Measurements from ENCODE around the gene HUWE1.

The HUWE1 gene

DNA sequence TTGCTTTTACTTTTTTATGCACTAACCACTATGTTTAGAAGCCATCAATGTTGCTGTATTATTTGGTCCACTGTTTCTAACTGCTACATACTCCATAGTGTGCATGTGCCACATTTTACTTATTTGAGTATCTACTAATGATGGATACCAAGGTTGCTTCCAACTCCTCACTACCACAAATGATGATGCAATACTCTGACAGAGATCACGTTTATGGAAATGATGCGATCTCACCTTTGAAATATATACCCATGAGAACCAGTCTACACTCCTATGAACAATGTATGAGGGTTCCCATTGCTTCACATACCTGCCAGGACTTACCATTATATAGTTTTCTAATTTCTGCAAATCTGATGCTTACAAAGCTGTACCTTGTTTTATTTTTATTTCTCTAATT lies 44.2 kb downstream of the HUWE1 start:
- Histone ChIP-seq H3K27me3 (ENCODE audit: control insufficient read depth, insufficient read depth, low read length) (no peaks in the 10 kb centered on the region), H3K9me3 (ENCODE audit: control insufficient read depth, insufficient read depth, low read length) (no peaks in the 10 kb centered on the region), H3K9ac (ENCODE audit: low read depth, low read length) (no peak overlapping the region), H3K4me3 (ENCODE audit: low read depth, low read length) (no peak overlapping the region), H3K36me3 (ENCODE audit: control insufficient read depth, insufficient read depth, low read length) (peaks cover 15% of the 10 kb centered on the region), H3K4me1 (ENCODE audit: control insufficient read depth, insufficient read depth, low read length) (no peaks in the 10 kb centered on the region)

DNA sequence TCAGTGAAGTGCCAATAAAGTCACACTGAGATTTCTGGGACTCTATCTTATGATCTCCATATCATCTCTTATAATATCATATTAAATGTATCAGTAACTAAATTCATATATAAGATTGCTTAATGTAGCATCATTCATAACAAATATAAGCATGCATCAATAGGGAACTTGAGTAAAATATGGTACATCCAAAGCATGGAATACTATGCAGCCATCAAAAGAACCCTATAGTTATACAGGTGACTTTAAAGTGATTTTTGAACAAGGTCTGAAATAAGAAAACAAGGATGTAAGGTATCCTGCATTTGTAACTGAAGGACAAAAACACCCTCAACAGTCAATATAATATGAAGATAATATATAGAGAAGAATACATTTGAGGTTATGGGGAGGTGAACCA lies 47.3 kb downstream of the HUWE1 start:
- H3K4me3 ChIP-seq (ENCODE audit: low read depth, low read length) = no peak overlapping the region
- no peaks in the 10 kb centered on the region for H3K4me1 ChIP-seq (ENCODE audit: control insufficient read depth, insufficient read depth, low read length)
- no peaks in the 10 kb centered on the region for H3K9me3 ChIP-seq (ENCODE audit: control insufficient read depth, insufficient read depth, low read length)
- H3K27me3 ChIP-seq (ENCODE audit: control insufficient read depth, insufficient read depth, low read length) = no peaks in the 10 kb centered on the region
- no peak overlapping the region for H3K9ac ChIP-seq (ENCODE audit: low read depth, low read length)
- peaks cover 10% of the 10 kb centered on the region for H3K36me3 ChIP-seq (ENCODE audit: control insufficient read depth, insufficient read depth, low read length)

DNA sequence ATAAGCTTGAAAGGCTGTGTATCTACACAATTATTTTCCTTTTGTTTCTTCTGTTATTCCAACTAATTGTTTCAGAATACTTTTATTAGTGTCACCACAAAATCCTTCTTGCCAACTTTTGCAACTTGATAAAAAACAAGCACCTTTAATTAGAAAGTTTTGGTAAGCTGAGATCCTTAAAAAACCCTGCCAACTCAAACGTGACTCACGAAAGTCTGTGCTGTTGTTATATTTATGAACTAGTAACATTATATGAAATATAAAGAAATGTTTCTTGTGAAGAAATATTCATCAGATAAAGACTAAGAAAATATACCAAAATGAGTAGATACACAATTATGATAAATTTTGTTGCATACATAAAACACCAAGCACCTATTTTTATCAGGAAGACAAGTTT lies 49.0 kb downstream of the HUWE1 start:
- Histone ChIP-seq H3K4me3 (ENCODE audit: low read depth, low read length) (no peak overlapping the region), H3K9me3 (ENCODE audit: control insufficient read depth, insufficient read depth, low read length) (no peaks in the 10 kb centered on the region), H3K4me1 (ENCODE audit: control insufficient read depth, insufficient read depth, low read length) (no peaks in the 10 kb centered on the region), H3K9ac (ENCODE audit: low read depth, low read length) (no peak overlapping the region), H3K36me3 (ENCODE audit: control insufficient read depth, insufficient read depth, low read length) (peaks cover 7% of the 10 kb centered on the region), H3K27me3 (ENCODE audit: control insufficient read depth, insufficient read depth, low read length) (no peaks in the 10 kb centered on the region)

DNA sequence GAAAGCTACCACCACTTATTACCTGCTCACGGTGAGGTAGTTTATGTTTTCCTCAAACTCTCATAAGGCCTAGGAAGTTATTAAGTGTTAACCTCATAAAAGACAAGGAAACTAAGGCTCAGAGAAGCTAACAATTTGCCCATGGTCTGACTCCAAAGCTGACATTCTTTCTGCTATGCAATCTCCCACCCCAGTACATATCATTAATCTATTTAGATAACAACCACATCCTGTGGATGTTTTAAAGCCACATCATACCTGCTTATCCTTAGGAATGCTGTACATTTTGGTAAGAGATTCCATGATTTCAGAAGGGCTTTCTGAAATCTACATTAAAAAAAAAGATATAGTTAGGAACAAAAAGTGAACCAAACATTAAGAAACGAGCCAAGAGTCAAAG lies 55.4 kb downstream of the HUWE1 start:
- no peaks in the 10 kb centered on the region for H3K27me3 ChIP-seq (ENCODE audit: control insufficient read depth, insufficient read depth, low read length)
- H3K9me3 ChIP-seq (ENCODE audit: control insufficient read depth, insufficient read depth, low read length) = peaks cover 5% of the 10 kb centered on the region
- H3K4me1 ChIP-seq (ENCODE audit: control insufficient read depth, insufficient read depth, low read length) = no peaks in the 10 kb centered on the region
- peaks cover 16% of the 10 kb centered on the region for H3K36me3 ChIP-seq (ENCODE audit: control insufficient read depth, insufficient read depth, low read length)
- no peak overlapping the region for H3K9ac ChIP-seq (ENCODE audit: low read depth, low read length)
- H3K4me3 ChIP-seq (ENCODE audit: low read depth, low read length) = no peak overlapping the region

DNA sequence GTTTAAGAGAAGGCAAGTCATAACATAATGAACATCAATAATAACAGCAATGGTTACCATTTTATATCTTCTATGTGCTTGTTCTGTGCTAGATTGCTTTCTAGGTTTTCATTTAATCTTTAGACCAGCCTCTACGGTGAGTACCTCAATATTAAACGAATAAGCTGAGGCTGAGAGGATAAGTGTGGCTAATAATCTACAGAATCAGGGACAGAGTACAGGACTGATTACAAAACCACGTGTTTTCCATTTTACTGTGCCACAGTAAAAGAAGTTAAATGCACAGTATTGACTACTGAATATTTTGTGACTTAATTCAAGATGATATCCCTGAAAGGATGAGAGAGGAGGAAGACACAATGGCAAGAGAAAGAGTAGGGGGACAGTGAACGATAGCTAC lies 56.3 kb downstream of the HUWE1 start:
- Histone ChIP-seq H3K9me3 (ENCODE audit: control insufficient read depth, insufficient read depth, low read length) (peaks cover 5% of the 10 kb centered on the region), H3K9ac (ENCODE audit: low read depth, low read length) (no peak overlapping the region), H3K27me3 (ENCODE audit: control insufficient read depth, insufficient read depth, low read length) (no peaks in the 10 kb centered on the region), H3K4me1 (ENCODE audit: control insufficient read depth, insufficient read depth, low read length) (no peaks in the 10 kb centered on the region), H3K36me3 (ENCODE audit: control insufficient read depth, insufficient read depth, low read length) (peaks cover 17% of the 10 kb centered on the region), H3K4me3 (ENCODE audit: low read depth, low read length) (no peak overlapping the region)

DNA sequence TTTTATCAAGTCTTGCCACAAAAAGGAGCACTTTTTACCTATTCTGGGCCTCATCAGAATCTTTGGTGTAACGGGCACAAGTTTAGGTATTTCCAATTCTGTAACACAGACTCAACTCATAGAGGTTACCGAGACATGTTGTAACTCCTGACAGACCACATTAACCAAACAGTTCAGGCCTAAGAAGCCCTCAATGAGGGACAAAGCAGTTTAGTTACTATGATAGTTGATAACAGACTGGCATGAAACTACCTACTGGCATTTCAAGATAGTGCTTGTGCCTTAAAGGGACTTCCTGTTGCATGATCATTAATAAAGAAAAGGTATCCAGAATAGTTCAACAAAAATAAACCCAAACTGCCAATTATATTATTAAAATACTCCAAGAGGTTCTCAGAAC lies 64.1 kb downstream of the HUWE1 start:
- no peaks in the 10 kb centered on the region for H3K9me3 ChIP-seq (ENCODE audit: control insufficient read depth, insufficient read depth, low read length)
- H3K27me3 ChIP-seq (ENCODE audit: control insufficient read depth, insufficient read depth, low read length) = no peaks in the 10 kb centered on the region
- H3K4me3 ChIP-seq (ENCODE audit: low read depth, low read length) = no peak overlapping the region
- no peaks in the 10 kb centered on the region for H3K4me1 ChIP-seq (ENCODE audit: control insufficient read depth, insufficient read depth, low read length)
- H3K36me3 ChIP-seq (ENCODE audit: control insufficient read depth, insufficient read depth, low read length) = peaks cover 11% of the 10 kb centered on the region
- H3K9ac ChIP-seq (ENCODE audit: low read depth, low read length) = no peak overlapping the region

DNA sequence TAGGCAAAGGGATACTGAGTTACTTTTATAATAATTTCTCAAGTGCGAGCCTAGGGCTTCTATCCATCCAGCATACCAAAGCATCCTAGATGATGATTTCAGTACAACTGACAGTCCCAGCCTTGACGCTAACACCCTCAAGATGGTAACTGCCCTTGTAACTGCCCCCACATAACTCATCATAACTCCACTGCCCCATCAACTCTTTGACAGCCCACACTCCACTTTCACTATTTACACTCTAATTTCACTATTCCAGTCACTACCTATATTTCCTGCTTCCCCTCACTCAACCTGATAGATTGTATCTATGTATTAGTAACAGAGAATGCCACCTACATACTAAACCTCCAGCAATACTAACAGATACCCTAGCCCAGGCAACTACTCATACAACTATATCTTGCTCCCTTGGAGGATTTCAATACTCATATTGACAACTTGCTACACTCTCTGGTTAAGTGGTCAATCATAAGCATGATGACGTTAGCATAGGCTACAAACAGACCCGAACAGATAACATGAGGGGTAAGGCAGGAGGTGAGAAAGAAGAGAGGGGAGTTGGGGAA lies 65.0 kb downstream of the HUWE1 start:
- H3K27me3 ChIP-seq (ENCODE audit: control insufficient read depth, insufficient read depth, low read length) = no peaks in the 10 kb centered on the region
- H3K4me1 ChIP-seq (ENCODE audit: control insufficient read depth, insufficient read depth, low read length) = no peaks in the 10 kb centered on the region
- H3K4me3 ChIP-seq (ENCODE audit: low read depth, low read length) = no peak overlapping the region
- no peaks in the 10 kb centered on the region for H3K9me3 ChIP-seq (ENCODE audit: control insufficient read depth, insufficient read depth, low read length)
- H3K36me3 ChIP-seq (ENCODE audit: control insufficient read depth, insufficient read depth, low read length) = peaks cover 11% of the 10 kb centered on the region
- no peak overlapping the region for H3K9ac ChIP-seq (ENCODE audit: low read depth, low read length)

DNA sequence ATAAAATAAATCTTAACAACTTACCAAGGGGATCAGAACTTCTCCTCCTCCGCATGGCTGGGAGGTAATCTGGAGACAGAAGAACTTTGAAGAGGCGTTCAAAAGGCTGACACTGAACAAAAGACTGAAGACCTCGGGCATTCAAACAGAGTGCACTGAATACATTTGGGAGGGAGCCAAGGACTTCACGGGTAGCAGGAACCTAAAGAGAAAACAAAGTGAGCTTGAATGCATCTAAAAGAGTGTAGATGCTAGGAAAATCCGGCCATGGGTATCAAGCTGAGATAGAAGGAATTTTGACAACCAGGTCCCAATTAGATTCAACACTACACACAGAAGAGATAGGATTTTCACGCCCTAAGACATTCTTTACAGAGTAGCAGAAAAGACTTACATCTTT lies 69.6 kb downstream of the HUWE1 start:
- no peaks in the 10 kb centered on the region for H3K27me3 ChIP-seq (ENCODE audit: control insufficient read depth, insufficient read depth, low read length)
- H3K4me3 ChIP-seq (ENCODE audit: low read depth, low read length) = no peak overlapping the region
- H3K36me3 ChIP-seq (ENCODE audit: control insufficient read depth, insufficient read depth, low read length) = peaks cover 21% of the 10 kb centered on the region
- H3K4me1 ChIP-seq (ENCODE audit: control insufficient read depth, insufficient read depth, low read length) = no peaks in the 10 kb centered on the region
- no peak overlapping the region for H3K9ac ChIP-seq (ENCODE audit: low read depth, low read length)
- H3K9me3 ChIP-seq (ENCODE audit: control insufficient read depth, insufficient read depth, low read length) = no peaks in the 10 kb centered on the region

DNA sequence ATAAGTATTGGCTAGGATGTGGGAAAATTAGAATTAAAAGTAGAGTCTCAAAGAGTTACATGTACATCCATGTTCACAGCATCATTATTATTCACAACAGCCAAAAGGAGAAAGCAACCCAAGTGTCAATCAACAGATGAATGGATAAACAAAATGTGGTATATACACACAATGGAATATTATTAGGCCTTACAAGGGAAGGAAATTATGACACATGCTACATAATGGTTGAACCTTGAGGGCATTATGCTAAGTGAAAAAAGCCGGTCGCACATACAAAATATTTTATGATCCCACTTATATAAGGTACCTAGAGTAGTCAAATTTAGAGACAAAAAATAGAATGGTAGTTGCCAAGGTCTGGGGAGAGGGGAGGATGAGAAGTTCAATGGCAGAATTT lies 80.1 kb downstream of the HUWE1 start:
- no peak overlapping the region for H3K4me3 ChIP-seq (ENCODE audit: low read depth, low read length)
- H3K36me3 ChIP-seq (ENCODE audit: control insufficient read depth, insufficient read depth, low read length) = peaks cover 6% of the 10 kb centered on the region
- peaks cover 3% of the 10 kb centered on the region for H3K9me3 ChIP-seq (ENCODE audit: control insufficient read depth, insufficient read depth, low read length)
- H3K9ac ChIP-seq (ENCODE audit: low read depth, low read length) = no peak overlapping the region
- H3K4me1 ChIP-seq (ENCODE audit: control insufficient read depth, insufficient read depth, low read length) = no peaks in the 10 kb centered on the region
- no peaks in the 10 kb centered on the region for H3K27me3 ChIP-seq (ENCODE audit: control insufficient read depth, insufficient read depth, low read length)

DNA sequence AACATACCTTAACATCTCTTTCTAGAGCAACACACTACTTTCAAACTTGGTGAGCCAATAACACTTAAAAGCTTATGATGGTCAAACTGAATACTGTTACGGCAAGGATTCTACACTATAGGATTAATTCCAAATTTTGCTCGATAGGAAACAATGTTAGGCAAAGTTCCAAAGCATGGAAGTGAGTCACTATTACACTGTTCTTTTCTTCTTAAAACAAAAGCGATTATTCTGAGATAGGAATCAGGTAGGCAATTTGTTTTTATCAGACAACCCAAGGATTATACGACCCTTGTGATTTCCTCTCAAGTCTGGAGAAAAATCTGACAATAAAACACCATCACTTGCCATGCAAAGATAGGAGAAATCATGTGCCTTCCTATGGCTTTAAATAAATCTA lies 81.5 kb downstream of the HUWE1 start:
- H3K9ac ChIP-seq (ENCODE audit: low read depth, low read length) = no peak overlapping the region
- H3K27me3 ChIP-seq (ENCODE audit: control insufficient read depth, insufficient read depth, low read length) = no peaks in the 10 kb centered on the region
- peaks cover 9% of the 10 kb centered on the region for H3K36me3 ChIP-seq (ENCODE audit: control insufficient read depth, insufficient read depth, low read length)

DNA sequence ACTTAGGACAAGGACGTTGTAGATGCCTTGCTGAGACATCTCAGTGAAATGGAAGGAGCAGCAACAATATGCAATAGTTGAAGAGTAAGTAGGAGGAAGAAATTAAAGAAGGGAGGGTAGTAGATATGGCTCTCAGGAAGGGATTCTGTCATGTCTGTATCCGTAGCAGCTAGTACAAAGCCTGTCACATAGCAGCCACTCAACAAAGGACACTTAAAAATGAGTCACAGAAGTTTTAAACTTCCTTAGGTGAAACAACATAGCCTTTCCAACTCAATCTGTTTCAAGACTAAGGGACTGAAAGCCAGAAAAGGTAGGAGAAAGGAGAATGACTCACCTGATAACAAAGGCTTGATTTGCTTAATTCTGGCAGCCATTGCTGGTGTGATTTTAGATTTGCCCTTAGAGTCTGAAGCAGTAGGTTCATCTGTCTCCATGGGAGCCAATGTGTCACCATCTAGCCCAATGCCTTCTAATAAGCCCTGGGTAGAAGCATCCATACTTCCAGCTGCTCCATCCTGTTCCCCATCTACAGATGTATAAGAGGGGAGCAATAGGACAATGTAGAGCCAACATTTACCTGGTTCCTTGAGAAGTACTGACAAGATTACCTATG lies 86.6 kb downstream of the HUWE1 start:
- peaks cover 19% of the 10 kb centered on the region for H3K36me3 ChIP-seq (ENCODE audit: control insufficient read depth, insufficient read depth, low read length)
- no peaks in the 10 kb centered on the region for H3K4me1 ChIP-seq (ENCODE audit: control insufficient read depth, insufficient read depth, low read length)
- H3K9ac ChIP-seq (ENCODE audit: low read depth, low read length) = no peak overlapping the region
- no peaks in the 10 kb centered on the region for H3K27me3 ChIP-seq (ENCODE audit: control insufficient read depth, insufficient read depth, low read length)
- no peak overlapping the region for H3K4me3 ChIP-seq (ENCODE audit: low read depth, low read length)
- H3K9me3 ChIP-seq (ENCODE audit: control insufficient read depth, insufficient read depth, low read length) = no peaks in the 10 kb centered on the region

More for the DNA sequence above, 81.5 kb downstream of the HUWE1 start:
- Histone ChIP-seq H3K4me3 (ENCODE audit: low read depth, low read length) (no peak overlapping the region), H3K9me3 (ENCODE audit: control insufficient read depth, insufficient read depth, low read length) (peaks cover 3% of the 10 kb centered on the region), H3K4me1 (ENCODE audit: control insufficient read depth, insufficient read depth, low read length) (no peaks in the 10 kb centered on the region)

DNA sequence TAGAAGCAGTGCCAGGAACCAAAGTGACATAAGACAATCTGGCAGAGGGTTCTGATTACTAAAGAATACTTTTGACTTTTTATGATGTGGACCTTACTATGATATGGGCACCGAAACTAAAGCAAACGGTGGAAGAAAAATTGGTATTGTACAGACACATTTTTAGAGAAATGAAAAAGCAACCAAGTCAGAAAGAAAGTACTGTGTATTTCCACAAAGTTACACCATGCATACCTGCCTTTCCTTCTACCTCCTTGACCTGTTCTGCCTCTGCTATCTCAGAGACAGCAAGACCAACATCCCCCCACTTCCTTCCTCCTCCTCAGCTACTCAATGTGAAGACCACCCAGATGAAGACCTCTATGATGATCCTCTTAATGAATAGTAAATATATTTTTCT lies 88.3 kb downstream of the HUWE1 start:
- H3K27me3 ChIP-seq (ENCODE audit: control insufficient read depth, insufficient read depth, low read length) = no peaks in the 10 kb centered on the region
- no peak overlapping the region for H3K9ac ChIP-seq (ENCODE audit: low read depth, low read length)
- no peaks in the 10 kb centered on the region for H3K4me1 ChIP-seq (ENCODE audit: control insufficient read depth, insufficient read depth, low read length)
- H3K4me3 ChIP-seq (ENCODE audit: low read depth, low read length) = no peak overlapping the region
- H3K9me3 ChIP-seq (ENCODE audit: control insufficient read depth, insufficient read depth, low read length) = peaks cover 3% of the 10 kb centered on the region
- peaks cover 26% of the 10 kb centered on the region for H3K36me3 ChIP-seq (ENCODE audit: control insufficient read depth, insufficient read depth, low read length)
